Measurements from ENCODE around the gene CERK.
A peak's percentile ranks its signal among the peaks of the same experiment; 100 is the strongest.
"Not testable (repeated sequence)": the region's sequence is repeated elsewhere in the genome, so short reads cannot be mapped to it uniquely, and the experiment has no call there.

Gene CERK, protein sequence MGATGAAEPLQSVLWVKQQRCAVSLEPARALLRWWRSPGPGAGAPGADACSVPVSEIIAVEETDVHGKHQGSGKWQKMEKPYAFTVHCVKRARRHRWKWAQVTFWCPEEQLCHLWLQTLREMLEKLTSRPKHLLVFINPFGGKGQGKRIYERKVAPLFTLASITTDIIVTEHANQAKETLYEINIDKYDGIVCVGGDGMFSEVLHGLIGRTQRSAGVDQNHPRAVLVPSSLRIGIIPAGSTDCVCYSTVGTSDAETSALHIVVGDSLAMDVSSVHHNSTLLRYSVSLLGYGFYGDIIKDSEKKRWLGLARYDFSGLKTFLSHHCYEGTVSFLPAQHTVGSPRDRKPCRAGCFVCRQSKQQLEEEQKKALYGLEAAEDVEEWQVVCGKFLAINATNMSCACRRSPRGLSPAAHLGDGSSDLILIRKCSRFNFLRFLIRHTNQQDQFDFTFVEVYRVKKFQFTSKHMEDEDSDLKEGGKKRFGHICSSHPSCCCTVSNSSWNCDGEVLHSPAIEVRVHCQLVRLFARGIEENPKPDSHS

DNA sequence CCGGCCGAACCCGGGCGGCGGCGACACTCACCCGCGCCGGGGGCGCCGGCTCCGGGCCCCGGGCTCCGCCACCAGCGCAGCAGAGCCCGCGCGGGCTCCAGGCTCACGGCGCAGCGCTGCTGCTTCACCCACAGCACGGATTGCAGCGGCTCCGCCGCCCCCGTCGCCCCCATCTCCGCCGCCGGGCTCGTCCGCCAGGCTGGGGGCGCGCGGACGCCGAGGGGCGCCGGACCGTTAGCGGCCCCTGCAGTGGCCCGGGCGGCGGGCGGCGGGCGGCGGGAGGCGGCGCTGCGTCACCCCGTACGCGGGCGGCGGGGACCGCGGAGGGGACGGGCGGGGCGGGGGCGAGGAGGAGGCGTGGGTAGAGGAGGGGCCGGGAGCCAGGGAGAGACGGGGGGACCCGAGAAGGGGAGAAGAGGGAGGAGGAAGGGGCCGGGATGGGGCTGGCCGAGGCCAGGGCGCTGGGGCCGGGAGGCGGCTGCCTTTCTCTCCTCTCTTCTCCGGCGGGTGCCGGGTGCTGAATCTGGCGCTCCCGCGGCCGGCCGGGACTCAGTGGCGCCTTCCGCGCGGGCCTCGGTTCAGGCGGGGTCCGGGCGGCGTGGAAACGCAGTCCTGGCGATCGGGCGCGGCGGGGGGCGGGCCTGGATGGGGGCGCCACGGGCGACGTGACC, at the start of gene CERK:
TSS of gene CERK (minus strand) at position 277 of the 671 bp plus-strand sequence. CDS start at position 173, 104 bp downstream.
- H3K4me1 ChIP-seq (ENCODE audit: insufficient read depth, low read length), result peaks cover 47% of the 10 kb centered on the region
- H3K9ac ChIP-seq (ENCODE audit: low read length), result peak within 1 kb of the TSS; percentile 61
- H3K36me3 ChIP-seq (ENCODE audit: insufficient read depth, low read length), result no peaks in the 10 kb centered on the region
- H3K27ac ChIP-seq (ENCODE audit: low read depth, low read length), result peak within 1 kb of the TSS; percentile 85
- no peaks in the 10 kb centered on the region for H3K27me3 ChIP-seq (ENCODE audit: control insufficient read depth in 1 of 2, insufficient read depth in 2 of 2, low read length in 2 of 2)
- H3K4me3 ChIP-seq (ENCODE audit: low read depth in 1 of 2, low read length in 2 of 2), result peak within 1 kb of the TSS; percentile 70 to 99
- H3K9me3 ChIP-seq (ENCODE audit: low read length), result no peaks in the 10 kb centered on the region

DNA sequence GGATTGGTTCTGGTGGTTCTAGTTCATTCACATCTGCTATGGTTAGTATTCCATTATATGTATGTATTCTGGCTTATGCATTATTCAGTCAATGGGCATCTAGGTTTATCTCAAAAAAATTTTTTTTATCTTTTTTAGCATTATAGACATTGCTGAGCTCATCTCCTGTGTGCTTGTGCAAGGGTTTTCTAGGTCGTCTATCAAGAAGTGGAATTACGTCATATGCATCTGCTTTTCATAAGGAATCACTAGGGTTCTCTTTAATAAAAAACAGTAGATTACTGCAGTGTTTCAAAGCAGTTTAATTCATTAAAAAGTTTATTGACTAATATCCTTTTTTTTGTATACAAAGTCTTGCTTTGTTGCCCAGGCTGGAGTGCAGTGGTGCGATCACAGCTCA, 45.7 kb upstream of the CERK start:
- Histone ChIP-seq H3K4me1 (ENCODE audit: insufficient read depth, low read length) (peaks cover 5% of the 10 kb centered on the region), H3K27ac (ENCODE audit: low read depth, low read length) (no peak overlapping the region), H3K4me3 (ENCODE audit: low read depth in 1 of 2, low read length in 2 of 2) (no peak overlapping the region), H3K36me3 (ENCODE audit: insufficient read depth, low read length) (no peaks in the 10 kb centered on the region), H3K27me3 (ENCODE audit: control insufficient read depth in 1 of 2, insufficient read depth in 2 of 2, low read length in 2 of 2) (no peaks in the 10 kb centered on the region), H3K9ac (ENCODE audit: low read length) (no peak overlapping the region), H3K9me3 (ENCODE audit: low read length) (no peaks in the 10 kb centered on the region)

DNA sequence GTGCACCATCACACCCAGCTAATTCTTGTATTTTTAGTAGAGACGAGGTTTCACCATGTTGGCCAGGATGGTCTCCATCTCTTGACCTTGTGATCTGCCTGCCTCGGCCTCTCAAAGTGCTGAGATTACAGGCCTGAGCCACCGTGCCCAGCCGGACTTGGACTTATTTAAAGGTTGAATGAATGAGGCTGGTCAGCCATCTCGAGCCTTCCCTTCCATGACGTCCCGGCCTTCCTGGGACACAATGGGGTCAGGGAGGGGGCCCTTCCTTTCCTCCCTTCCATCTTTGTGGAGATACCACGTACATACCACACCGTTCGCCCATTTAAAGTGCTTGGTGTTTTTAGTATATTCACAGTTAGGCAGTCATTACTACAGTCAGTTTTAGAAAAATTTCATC, 44.1 kb upstream of the CERK start:
- not testable (repeated sequence) for H3K27ac ChIP-seq (ENCODE audit: low read depth, low read length); H3K4me3 ChIP-seq (ENCODE audit: low read depth in 1 of 2, low read length in 2 of 2); H3K9ac ChIP-seq (ENCODE audit: low read length); H3K27me3 ChIP-seq (ENCODE audit: control insufficient read depth in 1 of 2, insufficient read depth in 2 of 2, low read length in 2 of 2); H3K9me3 ChIP-seq (ENCODE audit: low read length); H3K4me1 ChIP-seq (ENCODE audit: insufficient read depth, low read length); H3K36me3 ChIP-seq (ENCODE audit: insufficient read depth, low read length)

DNA sequence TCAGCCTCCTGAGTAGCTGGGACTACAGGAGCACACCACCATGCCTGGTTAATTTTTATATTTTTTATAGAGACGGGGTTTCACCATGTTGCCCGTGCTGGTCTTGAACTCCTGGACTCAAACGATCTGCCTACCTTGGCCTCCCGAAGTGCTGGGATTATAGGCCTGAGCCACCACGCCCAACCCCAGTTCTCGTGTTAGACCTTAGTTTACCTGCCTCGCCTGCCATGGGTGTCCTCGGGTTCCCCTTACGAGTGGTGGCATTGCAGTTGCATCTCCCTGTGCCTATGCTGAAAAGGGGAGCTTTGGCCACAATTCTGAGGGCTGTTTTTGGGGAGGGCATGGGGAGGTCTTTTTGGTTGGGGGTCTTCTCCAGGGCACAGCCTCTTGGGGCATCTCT, 43.2 kb upstream of the CERK start:
- no peaks in the 10 kb centered on the region for H3K9me3 ChIP-seq (ENCODE audit: low read length)
- H3K27ac ChIP-seq (ENCODE audit: low read depth, low read length), result no peak overlapping the region
- no peak overlapping the region for H3K4me3 ChIP-seq (ENCODE audit: low read depth in 1 of 2, low read length in 2 of 2)
- H3K27me3 ChIP-seq (ENCODE audit: control insufficient read depth in 1 of 2, insufficient read depth in 2 of 2, low read length in 2 of 2), result no peaks in the 10 kb centered on the region
- H3K36me3 ChIP-seq (ENCODE audit: insufficient read depth, low read length), result no peaks in the 10 kb centered on the region
- H3K9ac ChIP-seq (ENCODE audit: low read length), result no peak overlapping the region
- peaks cover 14% of the 10 kb centered on the region for H3K4me1 ChIP-seq (ENCODE audit: insufficient read depth, low read length)

DNA sequence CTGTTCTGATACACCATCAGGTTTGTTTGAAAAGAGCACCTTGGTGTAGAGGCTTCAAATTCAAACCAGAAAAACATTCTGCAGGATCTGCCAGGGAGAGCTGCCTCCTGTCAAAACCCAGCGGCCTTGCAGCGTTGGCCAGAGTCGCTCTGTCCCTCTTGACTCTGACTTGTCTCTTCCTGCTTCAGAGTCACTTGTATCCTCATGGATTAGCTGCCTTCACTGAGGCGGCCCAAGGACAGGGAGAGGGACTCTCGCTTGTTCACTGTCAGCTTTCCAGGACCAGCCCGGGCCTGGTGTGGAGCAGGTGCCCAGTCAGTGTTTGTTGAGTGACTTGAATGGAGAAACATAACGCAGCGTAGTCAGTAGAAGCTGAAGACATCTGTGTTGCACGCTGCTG, 42.4 kb upstream of the CERK start:
- no peak overlapping the region for H3K4me3 ChIP-seq (ENCODE audit: low read depth in 1 of 2, low read length in 2 of 2)
- H3K9me3 ChIP-seq (ENCODE audit: low read length), result no peaks in the 10 kb centered on the region
- H3K4me1 ChIP-seq (ENCODE audit: insufficient read depth, low read length), result peaks cover 17% of the 10 kb centered on the region
- H3K36me3 ChIP-seq (ENCODE audit: insufficient read depth, low read length), result no peaks in the 10 kb centered on the region
- no peak overlapping the region for H3K27ac ChIP-seq (ENCODE audit: low read depth, low read length)
- H3K27me3 ChIP-seq (ENCODE audit: control insufficient read depth in 1 of 2, insufficient read depth in 2 of 2, low read length in 2 of 2), result no peaks in the 10 kb centered on the region
- H3K9ac ChIP-seq (ENCODE audit: low read length), result no peak overlapping the region

DNA sequence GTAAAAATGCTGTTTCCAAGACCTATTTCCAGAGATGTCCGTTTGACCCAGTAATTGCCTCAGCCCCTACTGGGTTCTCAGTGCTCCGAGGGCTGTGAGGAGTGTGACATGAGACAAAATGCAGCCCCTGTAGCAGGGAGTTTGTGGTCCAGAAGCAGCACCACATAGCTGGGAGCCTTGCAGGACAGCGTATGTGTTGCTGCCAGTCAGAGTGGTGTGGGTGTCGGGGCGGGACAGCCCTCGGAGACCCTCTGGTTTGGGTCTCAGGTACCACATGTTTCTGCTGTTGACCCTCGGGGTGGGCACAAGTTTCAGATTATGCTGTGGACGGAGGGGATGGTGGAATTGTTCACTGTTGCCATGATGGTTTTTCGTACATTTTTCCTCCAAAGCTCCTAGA, 41.6 kb upstream of the CERK start:
- no peak overlapping the region for H3K4me3 ChIP-seq (ENCODE audit: low read depth in 1 of 2, low read length in 2 of 2)
- H3K9me3 ChIP-seq (ENCODE audit: low read length), result no peaks in the 10 kb centered on the region
- peaks cover 23% of the 10 kb centered on the region for H3K4me1 ChIP-seq (ENCODE audit: insufficient read depth, low read length)
- no peaks in the 10 kb centered on the region for H3K36me3 ChIP-seq (ENCODE audit: insufficient read depth, low read length)
- H3K27ac ChIP-seq (ENCODE audit: low read depth, low read length), result no peak overlapping the region
- H3K27me3 ChIP-seq (ENCODE audit: control insufficient read depth in 1 of 2, insufficient read depth in 2 of 2, low read length in 2 of 2), result no peaks in the 10 kb centered on the region
- no peak overlapping the region for H3K9ac ChIP-seq (ENCODE audit: low read length)

DNA sequence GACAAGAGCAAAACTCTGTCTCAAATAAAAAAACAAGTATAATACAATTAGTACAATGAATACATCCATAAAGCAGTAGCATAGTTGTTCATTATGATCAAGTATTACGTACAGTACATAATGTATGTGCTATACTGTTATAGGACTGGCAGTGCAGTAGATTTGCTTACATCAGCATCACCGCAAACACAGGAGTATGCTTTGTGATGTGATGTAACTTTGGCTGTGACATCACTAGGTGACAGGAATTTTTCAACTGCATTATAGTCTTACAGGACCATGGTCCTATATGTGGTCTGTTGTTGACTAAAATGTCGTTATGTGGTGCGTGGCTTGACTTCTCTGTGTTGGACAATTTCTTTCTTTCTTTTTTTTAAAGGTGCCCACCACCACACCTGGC, 41.0 kb upstream of the CERK start:
- no peaks in the 10 kb centered on the region for H3K9me3 ChIP-seq (ENCODE audit: low read length)
- H3K9ac ChIP-seq (ENCODE audit: low read length), result no peak overlapping the region
- no peak overlapping the region for H3K27ac ChIP-seq (ENCODE audit: low read depth, low read length)
- H3K27me3 ChIP-seq (ENCODE audit: control insufficient read depth in 1 of 2, insufficient read depth in 2 of 2, low read length in 2 of 2), result no peaks in the 10 kb centered on the region
- no peak overlapping the region for H3K4me3 ChIP-seq (ENCODE audit: low read depth in 1 of 2, low read length in 2 of 2)
- H3K36me3 ChIP-seq (ENCODE audit: insufficient read depth, low read length), result no peaks in the 10 kb centered on the region
- peaks cover 23% of the 10 kb centered on the region for H3K4me1 ChIP-seq (ENCODE audit: insufficient read depth, low read length)

DNA sequence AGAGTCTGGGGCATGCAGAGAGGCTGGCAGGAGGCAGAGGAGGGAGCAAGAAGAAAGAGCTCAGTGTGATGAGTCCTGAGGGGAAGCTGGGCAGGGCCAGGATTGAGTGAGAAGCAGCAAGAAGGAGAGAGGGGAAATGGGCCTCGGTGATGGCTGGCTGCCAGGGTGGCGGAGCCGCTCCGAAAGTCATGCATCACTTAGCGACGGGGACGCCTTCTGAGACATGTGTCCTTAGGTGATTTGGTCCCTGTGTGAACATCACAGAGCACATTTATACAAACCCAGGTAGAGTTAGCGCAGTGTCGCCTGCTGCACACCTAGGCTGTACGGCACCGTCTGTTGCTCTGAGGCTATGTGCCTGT, 39.5 kb upstream of the CERK start:
- peaks cover 23% of the 10 kb centered on the region for H3K4me1 ChIP-seq (ENCODE audit: insufficient read depth, low read length)

DNA sequence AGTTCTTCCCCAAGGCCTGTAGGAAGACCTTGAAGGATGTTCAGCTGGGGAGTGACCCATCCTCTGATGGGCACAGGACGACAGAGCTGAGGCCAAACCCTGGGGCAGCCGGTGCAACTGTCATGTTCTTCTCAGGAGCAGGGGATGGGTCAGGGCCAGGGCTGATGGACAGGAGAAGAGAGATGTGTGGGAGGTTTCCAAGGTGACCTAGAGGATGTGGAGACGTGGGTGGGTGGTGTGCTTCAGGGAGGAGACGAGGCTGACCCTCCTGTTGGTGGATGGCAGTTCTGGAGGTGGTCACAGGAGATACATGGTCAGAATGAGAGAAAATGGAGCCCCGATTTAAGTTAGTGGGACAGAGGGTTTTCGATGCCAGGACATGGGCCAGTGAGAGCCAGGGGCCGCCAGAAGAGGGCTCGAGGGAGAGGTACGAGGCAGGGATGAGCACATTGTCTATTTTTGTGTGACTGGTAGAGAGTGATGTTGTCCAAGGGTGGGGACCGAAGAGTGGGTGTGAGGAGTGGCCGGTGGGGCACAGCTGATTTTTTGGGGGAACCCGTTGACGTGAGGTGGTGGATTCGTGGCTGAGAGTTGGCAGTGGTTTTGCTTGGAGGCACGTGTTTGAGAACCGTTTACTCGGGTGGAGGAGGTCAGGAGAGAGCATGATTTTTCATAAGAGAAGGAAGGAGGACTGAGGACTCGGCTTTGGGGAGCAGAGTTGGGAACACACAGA, 39.0 kb upstream of the CERK start:
- Histone ChIP-seq H3K4me3 (ENCODE audit: low read depth in 1 of 2, low read length in 2 of 2) (no peak overlapping the region), H3K9me3 (ENCODE audit: low read length) (no peaks in the 10 kb centered on the region), H3K27me3 (ENCODE audit: control insufficient read depth in 1 of 2, insufficient read depth in 2 of 2, low read length in 2 of 2) (no peaks in the 10 kb centered on the region), H3K36me3 (ENCODE audit: insufficient read depth, low read length) (no peaks in the 10 kb centered on the region), H3K9ac (ENCODE audit: low read length) (no peak overlapping the region), H3K4me1 (ENCODE audit: insufficient read depth, low read length) (peaks cover 23% of the 10 kb centered on the region), H3K27ac (ENCODE audit: low read depth, low read length) (no peak overlapping the region)

More for the DNA sequence above, 39.5 kb upstream of the CERK start:
- Histone ChIP-seq H3K4me3 (ENCODE audit: low read depth in 1 of 2, low read length in 2 of 2) (no peak overlapping the region), H3K27ac (ENCODE audit: low read depth, low read length) (no peak overlapping the region), H3K27me3 (ENCODE audit: control insufficient read depth in 1 of 2, insufficient read depth in 2 of 2, low read length in 2 of 2) (no peaks in the 10 kb centered on the region), H3K36me3 (ENCODE audit: insufficient read depth, low read length) (no peaks in the 10 kb centered on the region), H3K9me3 (ENCODE audit: low read length) (no peaks in the 10 kb centered on the region), H3K9ac (ENCODE audit: low read length) (no peak overlapping the region)

DNA sequence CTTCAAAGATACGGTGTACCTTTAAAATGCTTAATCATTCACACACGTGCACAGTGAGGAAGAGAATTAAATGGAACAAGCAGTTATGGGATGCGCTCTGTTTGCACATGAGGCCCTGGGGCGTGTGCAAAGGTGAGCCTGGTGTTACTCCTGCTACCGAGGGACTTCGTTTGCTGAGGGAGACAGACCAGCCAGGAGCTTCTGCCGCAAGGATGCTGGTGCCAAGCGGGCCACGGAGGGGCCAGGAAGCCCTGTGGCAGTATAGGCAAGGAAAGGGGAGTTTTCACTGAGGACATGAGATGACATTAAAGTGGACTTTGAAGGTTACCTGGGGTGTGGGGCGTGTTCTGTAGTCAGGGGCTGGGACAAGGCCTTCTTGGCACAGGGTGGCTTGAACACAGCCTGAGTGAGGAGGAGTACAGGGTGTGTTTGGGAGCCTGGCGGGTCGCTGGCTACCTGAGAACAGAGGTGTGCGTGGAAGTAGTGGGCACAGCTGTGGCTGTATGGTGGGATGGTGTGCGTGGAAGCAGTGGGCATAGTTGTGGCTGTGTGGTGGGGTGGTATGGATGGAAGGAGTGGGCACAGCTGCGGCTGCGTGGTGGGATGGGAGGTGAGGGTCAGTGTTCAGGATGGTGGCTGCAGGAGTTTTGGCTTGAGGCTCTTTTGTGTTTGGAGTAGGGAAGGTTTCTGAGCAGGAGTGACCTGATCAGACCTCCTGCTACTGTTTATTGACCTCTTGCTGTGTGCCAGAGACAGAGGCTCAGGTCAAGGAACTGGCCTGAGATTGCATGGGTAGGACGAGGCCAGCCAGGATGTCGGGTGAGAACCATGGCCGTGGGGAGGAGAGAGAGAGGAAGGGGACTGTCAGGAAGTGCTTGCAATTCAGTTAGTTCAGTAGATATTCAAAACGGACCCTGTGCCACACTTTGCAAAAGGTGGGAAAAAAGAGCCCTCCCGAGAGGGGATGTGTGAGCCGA, 38.1 kb upstream of the CERK start:
- Histone ChIP-seq H3K4me3 (ENCODE audit: low read depth in 1 of 2, low read length in 2 of 2) (no peak overlapping the region), H3K9ac (ENCODE audit: low read length) (no peak overlapping the region), H3K27ac (ENCODE audit: low read depth, low read length) (no peak overlapping the region), H3K9me3 (ENCODE audit: low read length) (no peaks in the 10 kb centered on the region), H3K4me1 (ENCODE audit: insufficient read depth, low read length) (peaks cover 23% of the 10 kb centered on the region), H3K27me3 (ENCODE audit: control insufficient read depth in 1 of 2, insufficient read depth in 2 of 2, low read length in 2 of 2) (no peaks in the 10 kb centered on the region), H3K36me3 (ENCODE audit: insufficient read depth, low read length) (no peaks in the 10 kb centered on the region)

Measured in muscle layer of colon (tissue), 2 donors.